ENCODE measurements around the gene ETV3.

GRCh38 chr1:157154291-157154690 is 16.1 kb upstream of the ETV3 start:
- TF ChIP-seq POLR2A (IDR thresholded peaks at IDR 0.05) (no peak), EP300 (IDR thresholded peaks at IDR 0.05) (no peak), CTCF (IDR thresholded peaks at IDR 0.05) (no peak), POLR2AphosphoS5 (IDR thresholded peaks at IDR 0.05) (no peak)

All from gastroesophageal sphincter (tissue), 3 donors.